ENCODE data around the gene TMEM132D.

Gene TMEM132D

GRCh38 chr12:129401572-129401971 lies 502.3 kb downstream of the TMEM132D start:
- DNase-seq = no peak

GRCh38 chr12:129394177-129394825 lies 509.5 kb downstream of the TMEM132D start:
- no peak for DNase-seq

GRCh38 chr12:129393357-129393937 lies 510.4 kb downstream of the TMEM132D start:
- no peak for DNase-seq

GRCh38 chr12:129385637-129385990 lies 518.2 kb downstream of the TMEM132D start:
- DNase-seq = no peak

GRCh38 chr12:129383956-129384355 lies 519.9 kb downstream of the TMEM132D start:
- DNase-seq = no peak

- DNase-seq = no peak
Observed at GRCh38 chr12:129381715-129382114, 522.1 kb downstream of the TMEM132D start.

- no peak for DNase-seq
Observed at GRCh38 chr12:129379076-129379804, 524.6 kb downstream of the TMEM132D start.

GRCh38 chr12:129378496-129378895 lies 525.3 kb downstream of the TMEM132D start:
- DNase-seq = no peak

GRCh38 chr12:129373746-129374145 lies 530.1 kb downstream of the TMEM132D start:
- DNase-seq = no peak

- no peak for DNase-seq
Observed at GRCh38 chr12:129372876-129373275, 530.9 kb downstream of the TMEM132D start.

GRCh38 chr12:129372348-129372747 lies 531.5 kb downstream of the TMEM132D start:
- no peak for DNase-seq

GRCh38 chr12:129371268-129371667 lies 532.6 kb downstream of the TMEM132D start:
- no peak for DNase-seq

- no peak for DNase-seq
Observed at GRCh38 chr12:129366656-129367055, 537.2 kb downstream of the TMEM132D start.

GRCh38 chr12:129363041-129363440 lies 540.8 kb downstream of the TMEM132D start:
- no peak for DNase-seq

GRCh38 chr12:129357233-129357632 lies 546.6 kb downstream of the TMEM132D start:
- DNase-seq = no peak

GRCh38 chr12:129351481-129351880 lies 552.3 kb downstream of the TMEM132D start:
- no peak for DNase-seq

GRCh38 chr12:129339336-129339735 lies 564.5 kb downstream of the TMEM132D start:
- DNase-seq = no peak

GRCh38 chr12:129337413-129337812 lies 566.4 kb downstream of the TMEM132D start:
- DNase-seq = no peak

GRCh38 chr12:129335773-129336172 lies 568.1 kb downstream of the TMEM132D start:
- no peak for DNase-seq

GRCh38 chr12:129332286-129332685 lies 571.5 kb downstream of the TMEM132D start:
- DNase-seq = no peak

GRCh38 chr12:129331356-129332085 lies 572.3 kb downstream of the TMEM132D start:
- no peak for DNase-seq

- DNase-seq = no peak
Observed at GRCh38 chr12:129328235-129328634, 575.6 kb downstream of the TMEM132D start.

GRCh38 chr12:129325566-129325965 lies 578.3 kb downstream of the TMEM132D start:
- DNase-seq = no peak

- no peak for DNase-seq
Observed at GRCh38 chr12:129312048-129312447, 591.8 kb downstream of the TMEM132D start.

Measured in SIG-M5 (cell line).